ENCODE data around the gene ST6GALNAC2.
"Not testable (repeated sequence)": the region's sequence is repeated elsewhere in the genome, so short reads cannot be mapped to it uniquely, and the experiment has no call there.

The ST6GALNAC2 gene

DNA sequence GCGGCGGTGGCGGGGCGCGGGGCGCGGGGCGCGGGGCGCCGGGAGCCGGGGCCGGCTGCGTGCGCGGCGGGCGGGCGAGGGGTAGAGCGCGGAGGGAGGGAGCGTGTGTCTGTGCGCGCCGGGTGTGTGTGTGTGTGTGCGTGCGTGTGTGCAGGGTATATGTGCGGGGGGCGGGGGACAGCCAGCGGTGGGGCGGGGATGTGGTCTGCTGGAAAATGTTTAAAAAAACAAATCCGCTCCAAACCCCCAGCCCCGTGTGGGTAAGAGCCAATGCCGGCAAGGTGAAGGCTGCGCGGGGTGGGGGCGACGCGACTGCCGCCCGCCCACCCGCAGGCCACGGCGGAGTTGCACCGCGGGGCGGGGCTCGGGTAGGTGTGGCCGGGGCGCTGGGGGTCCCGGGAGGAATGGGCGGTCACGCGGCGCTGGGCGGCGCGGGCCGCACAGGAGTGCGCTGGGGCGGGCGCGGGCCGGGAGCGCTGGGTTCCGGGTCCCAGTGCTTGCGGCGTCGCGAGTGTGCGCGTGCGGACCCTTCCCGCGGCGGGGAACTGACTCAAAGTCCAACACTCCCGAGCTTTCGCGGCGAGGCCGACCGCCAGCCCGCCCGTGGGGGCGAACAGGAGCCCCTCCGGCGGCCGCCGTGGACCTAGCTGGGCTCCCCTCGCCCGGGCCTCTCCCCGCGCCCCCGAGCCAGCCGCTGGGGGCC lies 47.9 kb downstream of the ST6GALNAC2 start, which contains the start of gene CYGB:
TSS of gene CYGB (minus strand) at position 132 of the 703 bp plus-strand sequence. CDS start 167 bp downstream, outside the sequence.
- no peak for FAIRE-seq

DNA sequence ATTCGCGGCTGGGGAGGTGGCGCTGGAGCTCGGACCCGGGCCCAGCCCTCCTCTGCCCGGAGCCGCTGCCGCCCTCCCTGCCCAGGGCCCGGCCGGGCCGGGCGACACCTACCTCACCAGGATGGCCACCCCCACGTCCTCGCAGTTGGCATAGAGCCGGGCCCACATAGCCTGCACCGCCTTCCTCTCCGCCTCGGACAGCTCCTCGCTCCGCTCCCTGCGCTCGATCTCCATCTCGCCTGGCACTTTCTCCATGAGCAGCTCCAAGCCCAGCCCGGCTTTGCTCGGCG lies 48.4 kb downstream of the ST6GALNAC2 start:
- no peak for FAIRE-seq

- FAIRE-seq, result no peak
These were observed 49.0 kb downstream of the ST6GALNAC2 start for GRCh38 chr17:76536511-76537287.

GRCh38 chr17:76535788-76536510 lies 49.7 kb downstream of the ST6GALNAC2 start:
- FAIRE-seq, result no peak

- no peak for FAIRE-seq
These were observed 50.6 kb downstream of the ST6GALNAC2 start for GRCh38 chr17:76534831-76535732.

DNA sequence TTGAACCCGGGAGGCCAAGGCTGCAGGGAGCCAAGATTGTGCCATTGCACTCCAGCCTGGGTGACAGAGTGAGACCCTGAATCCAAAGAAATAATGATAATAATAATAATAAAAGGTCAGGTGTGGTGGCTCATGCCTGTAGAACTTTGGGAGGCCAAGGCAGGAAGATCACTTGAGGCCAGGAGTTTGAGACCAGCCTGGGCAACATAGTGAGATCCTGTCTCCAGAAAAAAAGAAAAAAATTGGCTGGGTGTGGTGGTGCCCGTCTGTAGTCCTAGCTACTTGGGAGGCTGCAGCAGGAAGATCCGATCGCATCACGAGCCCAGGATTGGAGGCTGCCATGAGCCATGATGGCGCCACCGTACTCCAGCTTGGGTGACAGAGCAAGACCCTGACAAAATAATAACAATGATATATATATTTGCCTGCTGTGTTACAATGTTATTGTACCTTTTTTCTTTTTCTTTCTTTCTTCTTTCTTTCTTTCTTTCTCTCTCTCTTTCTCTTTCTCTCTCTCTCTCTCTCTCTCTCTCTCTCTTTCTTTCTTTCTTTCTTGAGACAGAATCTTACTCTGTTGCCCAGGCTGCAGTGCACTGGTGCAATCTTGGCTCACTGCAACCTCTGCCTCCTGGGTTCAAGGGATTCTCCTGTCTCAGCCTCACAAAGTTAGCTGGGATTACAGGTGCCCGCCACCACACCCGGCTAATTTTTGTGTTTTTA lies 51.9 kb downstream of the ST6GALNAC2 start:
- not testable (repeated sequence) for FAIRE-seq

DNA sequence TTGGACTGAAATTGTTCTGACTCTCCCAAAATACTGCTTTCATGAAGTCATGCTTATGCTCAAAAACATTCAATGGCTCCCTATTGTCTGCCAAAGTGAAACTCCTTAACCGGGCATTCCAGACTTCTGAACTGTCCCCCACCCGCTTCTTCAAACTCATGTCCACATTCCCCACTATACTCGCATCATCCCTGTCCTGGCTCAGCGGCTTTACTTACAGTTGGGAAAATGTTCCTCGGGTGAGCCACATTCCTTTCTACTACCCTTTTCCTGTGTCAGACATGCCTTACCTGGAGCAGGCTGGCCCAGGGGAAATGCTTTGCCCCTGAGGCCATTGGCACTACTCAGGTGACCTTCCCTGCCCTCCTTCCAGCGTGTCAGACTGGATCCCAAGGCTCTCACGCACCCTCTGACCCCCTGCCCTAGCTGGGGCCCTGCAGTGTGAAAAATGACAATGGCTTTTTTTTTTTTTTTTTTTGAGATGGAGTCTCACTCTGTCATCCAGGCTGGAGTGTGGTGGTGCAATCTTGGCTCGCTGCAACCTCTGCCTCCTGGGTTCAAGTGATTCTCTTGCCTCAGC lies 53.5 kb downstream of the ST6GALNAC2 start:
- no peak for FAIRE-seq

DNA sequence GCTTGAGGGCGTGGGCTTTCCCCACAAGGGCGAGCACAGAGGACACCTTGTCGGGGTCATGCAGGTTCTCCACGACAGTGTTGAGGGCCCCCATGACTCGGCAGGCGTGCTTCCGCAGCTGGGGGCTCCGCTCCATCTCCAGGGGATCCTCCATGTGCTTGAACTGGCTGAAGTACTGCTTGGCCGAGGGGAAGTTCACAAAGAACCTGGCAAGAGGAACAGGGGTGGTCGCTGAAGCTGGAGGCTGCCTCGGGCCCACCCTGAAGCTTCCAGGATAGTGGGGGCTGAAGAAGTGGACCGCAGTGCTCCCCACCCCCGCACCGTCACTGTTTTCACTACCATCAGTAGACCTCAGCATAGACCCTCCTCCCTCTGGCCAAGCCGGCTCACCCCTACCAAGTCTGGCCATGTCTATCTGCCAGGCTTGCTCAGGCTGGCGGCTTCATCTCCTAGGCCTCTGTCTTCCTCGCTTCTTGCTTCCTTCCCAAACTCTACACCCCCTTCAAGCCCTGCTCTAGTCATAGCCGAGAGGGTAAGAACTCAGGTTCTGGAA lies 54.1 kb downstream of the ST6GALNAC2 start:
- FAIRE-seq, result no peak

DNA sequence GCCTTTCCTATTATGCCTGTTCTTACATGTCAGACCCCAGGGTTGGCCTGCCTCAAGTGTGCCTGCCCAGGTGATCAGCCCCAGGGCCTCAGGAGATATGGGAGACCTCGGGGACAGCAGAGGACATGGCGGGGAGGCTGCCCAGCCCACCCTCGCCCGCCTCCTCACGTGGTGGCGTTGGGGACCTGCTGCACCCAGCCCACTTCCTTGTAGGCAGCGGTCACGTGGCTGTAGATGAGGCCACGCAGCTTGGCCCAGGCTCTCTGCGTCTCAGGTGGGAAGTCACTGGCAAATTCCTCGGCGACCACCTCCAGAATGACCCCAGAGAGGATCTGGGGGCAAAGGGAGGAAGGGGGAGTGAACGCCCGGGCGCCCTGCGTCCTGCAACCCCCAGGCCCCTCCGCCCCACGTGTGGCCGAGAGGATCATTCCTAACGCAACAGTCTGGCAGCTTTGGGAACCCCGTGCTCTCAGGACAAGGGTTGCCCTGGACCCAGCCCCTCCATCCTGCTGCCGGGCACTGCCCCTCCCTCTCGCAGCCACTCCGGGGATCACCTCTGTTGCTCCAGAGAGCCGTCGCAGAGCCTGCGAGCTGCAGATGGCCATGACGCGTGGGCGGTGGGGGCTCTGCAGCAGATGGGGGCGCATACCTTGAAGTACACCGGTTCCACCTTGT lies 54.7 kb downstream of the ST6GALNAC2 start:
- FAIRE-seq, result no peak

DNA sequence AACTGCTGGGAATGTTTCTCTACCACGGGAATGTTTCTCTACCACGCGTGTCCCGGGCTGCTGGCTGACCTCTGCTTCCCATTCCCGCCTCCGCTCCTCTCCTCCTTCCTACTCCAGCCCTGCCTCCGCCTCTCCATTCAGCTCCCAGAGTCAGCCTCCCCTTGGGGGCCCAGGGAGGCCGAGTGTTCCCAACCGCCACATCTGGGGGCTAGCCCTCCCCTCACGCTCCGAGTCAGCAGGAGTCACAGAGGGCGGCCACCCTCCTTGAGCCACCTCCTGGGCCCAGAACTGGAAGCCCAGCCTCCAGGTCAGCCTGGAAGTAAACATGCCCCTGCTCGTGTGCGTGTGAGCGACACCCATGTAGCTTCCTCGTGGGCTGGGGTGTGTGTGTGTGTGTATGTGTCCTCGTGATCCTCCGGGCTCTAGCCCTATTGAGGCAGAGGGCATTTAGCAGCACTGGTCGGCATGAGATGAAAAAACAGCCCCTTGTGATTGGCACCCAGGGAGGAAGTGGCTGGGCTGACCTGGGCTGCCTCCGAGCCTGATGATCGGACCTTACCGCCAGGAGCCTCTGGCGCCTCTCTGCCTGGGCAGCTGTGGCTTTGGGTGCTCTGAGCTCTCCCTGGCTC lies 55.5 kb downstream of the ST6GALNAC2 start:
- FAIRE-seq, result no peak

DNA sequence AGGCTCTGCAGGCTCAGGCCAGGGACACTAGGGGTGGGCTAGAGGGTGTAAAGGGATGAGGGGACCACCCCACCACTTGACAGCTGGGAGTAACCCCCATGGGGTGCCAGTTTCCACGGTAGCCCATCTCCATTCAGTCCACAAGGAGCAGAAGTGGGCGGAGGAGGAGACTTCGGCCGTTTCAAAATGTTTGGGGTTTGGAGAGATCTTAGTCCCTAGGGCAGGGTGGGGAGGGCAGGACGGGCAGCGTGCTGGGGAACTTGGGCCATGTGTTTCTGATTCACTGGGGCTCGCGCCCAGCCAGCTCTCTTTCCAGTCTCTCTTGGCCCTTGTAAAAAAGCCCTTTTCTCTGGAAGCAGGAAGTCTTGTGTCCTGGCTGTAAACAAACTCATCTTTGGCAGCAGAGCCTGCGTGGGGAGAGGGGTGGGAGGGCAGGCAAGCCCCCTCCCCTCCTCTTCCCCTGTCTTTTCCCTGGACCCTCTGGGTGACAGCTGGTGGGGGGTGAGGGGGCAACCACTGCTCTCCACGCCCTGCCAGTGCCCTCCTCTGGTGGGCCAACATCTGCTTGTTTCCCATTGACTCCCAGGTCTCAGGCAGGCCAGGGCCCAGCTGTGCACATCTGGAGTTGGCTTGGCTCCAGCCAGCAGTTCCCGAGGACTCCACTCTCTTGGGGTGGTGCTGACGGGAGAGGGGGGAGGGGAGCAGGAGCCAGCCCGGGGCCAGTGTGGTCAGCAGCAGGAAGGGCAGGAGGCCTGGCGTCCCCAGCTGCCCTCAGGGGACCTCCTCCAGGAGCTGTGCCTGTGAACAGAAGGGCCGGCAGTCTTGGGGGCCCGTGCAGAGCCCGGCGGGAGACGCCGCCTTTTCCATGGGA lies 56.2 kb downstream of the ST6GALNAC2 start:
- no peak for FAIRE-seq

- FAIRE-seq, result no peak
These were observed 57.0 kb downstream of the ST6GALNAC2 start for GRCh38 chr17:76528528-76529223.

GRCh38 chr17:76528156-76528527 lies 57.5 kb downstream of the ST6GALNAC2 start:
- no peak for FAIRE-seq

DNA sequence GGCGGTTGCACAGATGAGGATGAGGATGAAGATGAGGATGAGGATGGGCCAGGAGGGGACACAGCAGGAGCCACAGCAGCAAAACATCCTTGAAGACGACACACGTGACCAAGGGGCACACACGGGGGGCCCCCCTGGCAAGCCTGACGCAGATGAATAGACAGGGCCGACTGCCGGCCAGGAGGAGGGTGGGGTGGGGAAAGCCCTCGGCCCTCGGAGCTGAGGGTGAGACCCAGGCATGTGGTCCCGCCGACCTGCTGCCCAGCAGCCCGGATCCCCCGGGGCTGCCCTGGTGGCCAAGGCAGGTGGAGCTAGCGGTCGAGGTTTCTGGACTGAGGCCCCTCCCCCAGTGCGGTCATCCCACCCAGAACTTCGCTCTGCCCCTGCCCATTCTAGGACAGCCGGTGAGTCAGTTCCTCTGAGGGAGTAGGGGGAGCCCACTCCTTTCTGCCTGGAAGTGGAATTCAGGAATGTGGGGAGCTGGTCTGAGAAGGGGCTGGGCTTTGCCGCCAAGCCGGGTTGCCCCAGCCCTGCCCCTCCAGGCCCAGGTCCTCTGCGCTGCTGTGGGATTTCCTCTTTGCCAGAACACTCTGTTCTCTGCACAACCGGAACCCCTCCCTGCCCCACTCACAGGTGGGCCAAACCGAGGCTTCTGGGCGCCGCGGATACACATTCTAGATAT lies 58.1 kb downstream of the ST6GALNAC2 start:
- FAIRE-seq, result no peak

DNA sequence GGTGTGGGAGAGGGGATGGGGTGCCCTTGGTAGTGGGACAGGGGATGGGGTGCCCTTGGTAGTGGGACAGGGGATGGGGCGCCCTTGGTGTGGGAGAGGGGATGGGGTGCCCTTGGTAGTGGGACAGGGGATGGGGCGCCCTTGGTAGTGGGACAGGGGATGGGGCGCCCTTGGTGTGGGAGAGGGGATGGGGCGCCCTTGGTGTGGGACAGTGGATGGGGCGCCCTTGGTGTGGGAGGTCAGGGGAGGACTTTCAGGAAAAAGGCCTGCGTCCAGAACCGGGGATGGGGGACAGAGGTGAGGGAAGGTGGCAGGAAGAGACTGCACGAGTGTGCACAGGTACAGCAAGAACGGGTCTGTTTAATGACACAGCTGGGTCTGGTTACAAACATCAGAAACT lies 58.6 kb downstream of the ST6GALNAC2 start:
- not testable (repeated sequence) for FAIRE-seq

- not testable (repeated sequence) for FAIRE-seq
These were observed 60.2 kb downstream of the ST6GALNAC2 start for GRCh38 chr17:76525513-76525833.

GRCh38 chr17:76524598-76525512 lies 60.8 kb downstream of the ST6GALNAC2 start:
- FAIRE-seq, result no peak
